Measurements from ENCODE around the gene ASCL5.

DNA sequence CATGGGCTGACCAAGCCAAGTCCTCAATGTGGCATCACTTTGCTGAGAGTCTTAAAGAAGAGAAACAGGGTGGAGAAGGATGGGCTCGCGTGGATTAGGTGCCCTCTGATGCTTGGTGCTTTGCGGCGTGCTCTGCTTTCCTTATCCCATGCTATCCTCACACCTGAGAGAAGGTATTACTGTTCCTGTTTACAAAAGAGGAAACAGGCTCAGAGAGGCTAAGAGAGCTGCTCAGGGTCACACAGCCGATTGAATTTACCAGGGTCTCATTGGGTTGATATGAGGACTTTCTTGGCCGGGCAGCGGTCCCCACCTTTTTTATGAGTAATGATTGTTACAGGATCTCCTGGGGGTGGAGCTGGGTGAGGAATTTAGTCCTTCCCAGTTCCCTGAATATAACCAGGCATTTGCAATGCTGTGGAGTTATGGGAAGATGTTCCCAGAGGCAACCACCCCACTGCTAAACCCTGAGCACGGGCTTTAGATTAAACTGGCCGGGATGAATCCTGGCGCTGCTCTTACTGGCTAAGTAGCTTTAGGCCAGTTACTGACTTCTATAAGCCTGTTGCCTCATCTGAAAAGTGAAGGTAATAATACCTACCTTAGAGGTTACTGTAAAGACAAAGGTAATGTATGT, 4.5 kb downstream of the ASCL5 start:
- TF ChIP-seq, protein P1, sequence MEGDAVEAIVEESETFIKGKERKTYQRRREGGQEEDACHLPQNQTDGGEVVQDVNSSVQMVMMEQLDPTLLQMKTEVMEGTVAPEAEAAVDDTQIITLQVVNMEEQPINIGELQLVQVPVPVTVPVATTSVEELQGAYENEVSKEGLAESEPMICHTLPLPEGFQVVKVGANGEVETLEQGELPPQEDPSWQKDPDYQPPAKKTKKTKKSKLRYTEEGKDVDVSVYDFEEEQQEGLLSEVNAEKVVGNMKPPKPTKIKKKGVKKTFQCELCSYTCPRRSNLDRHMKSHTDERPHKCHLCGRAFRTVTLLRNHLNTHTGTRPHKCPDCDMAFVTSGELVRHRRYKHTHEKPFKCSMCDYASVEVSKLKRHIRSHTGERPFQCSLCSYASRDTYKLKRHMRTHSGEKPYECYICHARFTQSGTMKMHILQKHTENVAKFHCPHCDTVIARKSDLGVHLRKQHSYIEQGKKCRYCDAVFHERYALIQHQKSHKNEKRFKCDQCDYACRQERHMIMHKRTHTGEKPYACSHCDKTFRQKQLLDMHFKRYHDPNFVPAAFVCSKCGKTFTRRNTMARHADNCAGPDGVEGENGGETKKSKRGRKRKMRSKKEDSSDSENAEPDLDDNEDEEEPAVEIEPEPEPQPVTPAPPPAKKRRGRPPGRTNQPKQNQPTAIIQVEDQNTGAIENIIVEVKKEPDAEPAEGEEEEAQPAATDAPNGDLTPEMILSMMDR (IDR thresholded peaks at IDR 0.05; ENCODE audit: low read depth, low read length, poor library complexity, severe bottlenecking) = no peak
- TF ChIP-seq EZH2phosphoT487 (IDR thresholded peaks at IDR 0.05; ENCODE audit: borderline replicate concordance, low read length) = no peak
